CD14-positive monocyte (primary cell): ENCODE measurements around the gene RAMP2. TPM values are rescaled to one million over a fixed set of nuclear protein-coding genes. Genes with fewer than 3 reads are reported as not detected.
A peak's percentile ranks its signal among the peaks of the same experiment; 100 is the strongest.

Experiments used
- DNase-seq, 3 donors: peaks; one replicate each; pipeline ENCODE4 v3.0.0-alpha.2; 2011 to 2022
- H2AFZ ChIP-seq: 2 replicates; pipeline ENCODE4 v1.6.0; 2012; ENCODE audit warnings: mild to moderate bottlenecking, low read depth, low read length, inconsistent platforms; ENCODE audit not compliant: insufficient read depth, poor library complexity, severe bottlenecking
- H3K27ac ChIP-seq, 2 donors: 1 replicate in 1 of 2; 2 replicates in 1 of 2; pipeline ENCODE4 v1.5.1; 2012 to 2013; ENCODE audit warnings: low read length in 2 of 2, control low read depth in 1 of 2, inconsistent platforms in 1 of 2, low read depth in 1 of 2, mild to moderate bottlenecking in 1 of 2
- H3K27me3 ChIP-seq, 2 donors: one replicate each; pipeline versions ENCODE4 v1.6.0 to v1.6.1; 2011 to 2013; ENCODE audit warnings: low read length in 2 of 2; ENCODE audit not compliant: control insufficient read depth in 2 of 2, insufficient read depth in 2 of 2
- H3K36me3 ChIP-seq, 2 donors: replicated peaks in 1 of 2; 1 replicate in 1 of 2; 2 replicates in 1 of 2; pipeline versions ENCODE4 v1.5.1 to v1.6.1; 2012 to 2013; ENCODE audit warnings: low read length in 2 of 2, control low read depth in 1 of 2, inconsistent platforms in 1 of 2, mild to moderate bottlenecking in 1 of 2; ENCODE audit not compliant: insufficient read depth in 2 of 2, control insufficient read depth in 1 of 2
- H3K4me1 ChIP-seq, 2 donors: 1 replicate in 1 of 2; 2 replicates in 1 of 2; pipeline versions ENCODE4 v1.5.1 to v1.6.1; 2012 to 2013; ENCODE audit warnings: low read length in 2 of 2, control low read depth in 1 of 2, inconsistent platforms in 1 of 2, mild to moderate bottlenecking in 1 of 2, moderate library complexity in 1 of 2; ENCODE audit not compliant: insufficient read depth in 2 of 2, control insufficient read depth in 1 of 2
- H3K4me2 ChIP-seq: replicated peaks from 2 replicates; pipeline ENCODE3; 2012; ENCODE audit warnings: low read length, moderate library complexity, mild to moderate bottlenecking; ENCODE audit not compliant: poor library complexity, severe bottlenecking; ENCODE audit errors: extremely low read depth
- H3K4me3 ChIP-seq, 3 experiments: fragments of 200-600 bp in 1 of 3; sonication (generic) in 1 of 3; replicated peaks in 1 of 3; 1 replicate in 2 of 3; 2 replicates in 1 of 3; pipeline ENCODE4 v1.5.1; 2011 to 2013; ENCODE audit warnings: low read length in 3 of 3, mild to moderate bottlenecking in 3 of 3, control low read depth in 2 of 3, low read depth in 2 of 3, inconsistent platforms in 1 of 3, moderate library complexity in 1 of 3
- H3K79me2 ChIP-seq: 2 replicates; pipeline ENCODE4 v1.6.0; 2012; ENCODE audit warnings: mild to moderate bottlenecking, control low read depth, inconsistent platforms, low read length, moderate library complexity; ENCODE audit not compliant: insufficient read depth
- H3K9ac ChIP-seq: 2 replicates; pipeline ENCODE4 v1.6.0; 2017; ENCODE audit warnings: low read length, mild to moderate bottlenecking; ENCODE audit not compliant: insufficient read depth, poor library complexity, severe bottlenecking
- H3K9me3 ChIP-seq, 2 donors: replicated peaks in 1 of 2; 1 replicate in 1 of 2; 2 replicates in 1 of 2; pipeline versions ENCODE4 v1.5.1 to v1.6.1; 2012 to 2013; ENCODE audit warnings: low read length in 2 of 2, control low read depth in 1 of 2; ENCODE audit not compliant: control insufficient read depth in 1 of 2, insufficient read depth in 1 of 2
- H4K20me1 ChIP-seq: 2 replicates; pipeline ENCODE4 v1.6.0; 2012; ENCODE audit warnings: mild to moderate bottlenecking, low read length, control low read depth, moderate library complexity; ENCODE audit not compliant: insufficient read depth
- H3K27ac Mint-ChIP-seq, 7 donors: one replicate each; pipeline ENCODE4 v1.8.0; 2020; ENCODE audit warnings: mild to moderate bottlenecking in 7 of 7, mixed read lengths in 7 of 7, moderate library complexity in 6 of 7, inconsistent platforms in 2 of 7
- H3K27me3 Mint-ChIP-seq, 3 donors: one replicate each; pipeline ENCODE4 v1.8.0; 2021 to 2022; ENCODE audit warnings: low read depth in 3 of 3, mild to moderate bottlenecking in 3 of 3, mixed read lengths in 3 of 3, moderate library complexity in 3 of 3, inconsistent platforms in 1 of 3
- H3K36me3 Mint-ChIP-seq, 2 donors: one replicate each; pipeline ENCODE4 v1.8.0; 2020; ENCODE audit warnings: mixed read lengths in 2 of 2, inconsistent platforms in 1 of 2, mild to moderate bottlenecking in 1 of 2
- H3K4me1 Mint-ChIP-seq: one replicate; pipeline ENCODE4 v1.8.0; 2020; ENCODE audit warnings: mild to moderate bottlenecking, mixed read lengths
- H3K4me3 Mint-ChIP-seq, 2 donors: one replicate each; pipeline ENCODE4 v1.8.0; 2020; ENCODE audit warnings: mild to moderate bottlenecking in 2 of 2, mixed read lengths in 2 of 2, moderate library complexity in 1 of 2
- H3K9me3 Mint-ChIP-seq, 7 donors: one replicate each; pipeline ENCODE4 v1.8.0; 2020 to 2022; ENCODE audit warnings: mixed read lengths in 7 of 7, mild to moderate bottlenecking in 6 of 7, moderate library complexity in 6 of 7, inconsistent platforms in 2 of 7
- CTCF ChIP-seq: fragments of 200-600 bp; IDR thresholded peaks from one replicate; pipeline ENCODE4 v1.8.0; 2022; ENCODE audit warnings: antibody characterized with exemption, mild to moderate bottlenecking
- WGBS: methylation state at CpG from one replicate; pipeline ENCODE4 v1.1.5; 2013; ENCODE audit warnings: missing lambda C conversion rate; ENCODE audit not compliant: insufficient coverage; 5-methylcytosine and 5-hydroxymethylcytosine counted together
- intact Hi-C, 2 donors: fragments of 100-400 bp; cut with micrococcal nuclease; formaldehyde crosslinking; loops; one replicate each; pipeline versions ENCODE4 v1.15.0 to v1.15.1; 2023
- polyA plus RNA-seq, 3 donors: library from polyadenylated mRNA; depleted of rRNA in 1 of 3; unstranded in 2 of 3; stranded (reverse) in 1 of 3; fragments of 300-500 nt in 2 of 3; fragments of >200 nt in 1 of 3; fragmentation: Illumina TruSeq in 2 of 3; gene quantifications; 1 replicate in 2 of 3; 2 replicates in 1 of 3; pipeline ENCODE4 v1.2.3, GENCODE V29; 2012 to 2021

The RAMP2 gene
- polyA plus RNA-seq, 3 donors, result not detected

GRCh38 chr17:42744806-42745617 is 16.0 kb upstream of the RAMP2 start, which contains the start of gene EZH1:
TSS of gene EZH1 (minus strand) at chr17:42745040. CDS start at chr17:42728941, 16,099 bp downstream.
- peak; percentile 83 to 92 (median 88) for DNase-seq
- no peaks in the 10 kb centered on the region for H3K9me3 ChIP-seq
- H3K27me3 ChIP-seq, result peaks cover 0 to 5% of the 10 kb centered on the region in 2 donors
- Mint-ChIP-seq H3K36me3 (peaks cover 0 to 5% of the 10 kb centered on the region in 2 donors), H3K27me3 (peaks cover 8 to 19% (median 15%) of the 10 kb centered on the region in 3 donors), H3K4me3 (peak within 1 kb of the TSS; percentile 94 to 97), H3K27ac (peak within 1 kb of the TSS in 6 of 7 donors; percentile 74 to 98 (median 90)), H3K4me1 (peaks cover 15% of the 10 kb centered on the region), H3K9me3 (peaks cover 0 to 3% (median 0%) of the 10 kb centered on the region in 7 donors)
- WGBS, result 5% methylated on average over 45 of the region's 50 CpGs
- peak within 1 kb of the TSS; percentile 76 for H2AFZ ChIP-seq
- no peak for TF ChIP-seq CTCF
- peaks cover 16 to 19% of the 10 kb centered on the region in 2 donors for H3K4me1 ChIP-seq
- peak within 1 kb of the TSS; percentile 79 for H3K4me2 ChIP-seq
- intact Hi-C loops, result no loop called here
- H3K27ac ChIP-seq, result peak within 1 kb of the TSS in 1 of 2 donors; percentile 81
- H3K79me2 ChIP-seq, result peaks cover 35% of the 10 kb centered on the region
- H4K20me1 ChIP-seq, result peaks cover 40% of the 10 kb centered on the region
- H3K9ac ChIP-seq, result peak within 1 kb of the TSS; percentile 85
- H3K36me3 ChIP-seq, result peaks cover 0 to 4% of the 10 kb centered on the region in 2 donors
- H3K4me3 ChIP-seq, result peak within 1 kb of the TSS; percentile 79 to 83 (median 79)

DNA sequence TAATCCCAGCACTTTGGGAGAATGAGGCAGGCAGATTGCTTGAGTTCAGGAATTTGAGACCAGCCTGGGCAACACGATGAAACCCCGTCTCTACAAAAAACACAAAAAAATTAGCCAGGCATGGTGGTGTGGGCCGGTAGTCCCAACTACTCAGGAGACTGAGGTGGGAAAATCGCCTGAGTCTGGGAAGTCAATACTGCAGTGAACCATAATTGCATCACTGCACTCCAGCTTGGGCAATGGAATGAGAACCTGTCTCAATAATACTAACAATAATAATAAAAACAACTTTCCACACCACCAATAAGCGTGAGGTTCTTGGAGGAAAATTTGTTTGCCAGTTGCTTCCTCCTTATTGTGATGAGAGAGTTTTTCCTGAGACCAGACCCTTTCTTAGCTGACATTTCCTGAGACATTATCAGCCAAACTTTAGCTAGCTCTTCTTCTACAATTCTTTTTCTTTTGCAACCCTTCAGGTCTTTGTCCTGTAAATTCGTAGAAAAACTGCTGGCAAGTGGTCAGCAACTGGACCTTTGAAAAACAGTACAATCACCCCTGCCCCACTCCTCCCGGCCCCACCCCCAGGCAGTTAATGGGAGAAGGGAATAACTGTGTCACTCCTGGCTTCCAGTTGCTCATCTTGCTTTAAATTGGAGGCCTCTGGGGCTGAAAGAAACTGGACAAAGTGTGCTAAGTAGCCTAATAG is 12.7 kb upstream of the RAMP2 start:
- Mint-ChIP-seq H3K27ac (no peak overlapping the region), H3K36me3 (no peaks in the 10 kb centered on the region), H3K4me1 (peaks cover 23% of the 10 kb centered on the region), H3K9me3 (peaks cover 0 to 3% (median 0%) of the 10 kb centered on the region in 7 donors), H3K4me3 (peak overlapping the region in 1 of 2 donors; percentile 54), H3K27me3 (peaks cover 10 to 19% (median 19%) of the 10 kb centered on the region in 3 donors)
- no peak for DNase-seq
- Histone ChIP-seq H3K9ac (no peak overlapping the region), H3K27ac (no peak overlapping the region), H3K4me3 (no peak overlapping the region), H3K4me2 (no peak overlapping the region), H3K9me3 (no peaks in the 10 kb centered on the region), H3K79me2 (peaks cover 14% of the 10 kb centered on the region), H3K4me1 (peaks cover 32 to 35% of the 10 kb centered on the region in 2 donors), H4K20me1 (peaks cover 8% of the 10 kb centered on the region), H3K27me3 (peaks cover 0 to 5% of the 10 kb centered on the region in 2 donors), H3K36me3 (no peaks in the 10 kb centered on the region), H2AFZ (no peak overlapping the region)
- TF ChIP-seq CTCF, result no peak
- intact Hi-C loops, result no loop called here
- no CpG with 5 or more reads among the region's 7 CpGs for WGBS
